GM20000 (cell line): ENCODE measurements around the gene SHC2.

Experiments
- DNase-seq: peaks from one replicate; pipeline ENCODE4 v3.0.0; 2012; ENCODE audit warnings: low spot score
- TF ChIP-seq, protein P1 (sequence below): IDR thresholded peaks from 2 replicates; pipeline ENCODE4 v1.5.1; 2012; ENCODE audit warnings: mild to moderate bottlenecking, control low read depth; ENCODE audit errors: extremely low read depth, missing control alignments

The SHC2 gene

DNA sequence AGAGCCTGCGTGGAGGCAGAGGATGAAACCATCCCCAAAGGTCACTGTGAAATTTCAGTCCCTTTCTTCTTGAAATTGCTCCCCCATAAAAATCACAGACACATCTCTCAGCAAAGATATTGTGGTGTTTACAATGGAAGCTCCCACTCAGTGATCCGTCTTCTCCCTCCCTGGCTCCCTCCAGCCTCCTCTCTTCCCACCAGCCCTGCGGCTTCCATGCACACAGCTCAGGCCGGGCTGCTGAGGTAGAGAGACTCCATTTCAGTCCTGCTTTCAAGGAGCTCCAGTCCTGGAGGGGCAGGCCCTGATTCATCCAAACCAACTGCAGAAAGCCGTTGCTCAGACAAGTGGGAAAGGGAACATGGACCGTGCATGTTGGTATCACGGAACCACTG lies 92.2 kb downstream of the SHC2 start:
- TF ChIP-seq, protein P1, sequence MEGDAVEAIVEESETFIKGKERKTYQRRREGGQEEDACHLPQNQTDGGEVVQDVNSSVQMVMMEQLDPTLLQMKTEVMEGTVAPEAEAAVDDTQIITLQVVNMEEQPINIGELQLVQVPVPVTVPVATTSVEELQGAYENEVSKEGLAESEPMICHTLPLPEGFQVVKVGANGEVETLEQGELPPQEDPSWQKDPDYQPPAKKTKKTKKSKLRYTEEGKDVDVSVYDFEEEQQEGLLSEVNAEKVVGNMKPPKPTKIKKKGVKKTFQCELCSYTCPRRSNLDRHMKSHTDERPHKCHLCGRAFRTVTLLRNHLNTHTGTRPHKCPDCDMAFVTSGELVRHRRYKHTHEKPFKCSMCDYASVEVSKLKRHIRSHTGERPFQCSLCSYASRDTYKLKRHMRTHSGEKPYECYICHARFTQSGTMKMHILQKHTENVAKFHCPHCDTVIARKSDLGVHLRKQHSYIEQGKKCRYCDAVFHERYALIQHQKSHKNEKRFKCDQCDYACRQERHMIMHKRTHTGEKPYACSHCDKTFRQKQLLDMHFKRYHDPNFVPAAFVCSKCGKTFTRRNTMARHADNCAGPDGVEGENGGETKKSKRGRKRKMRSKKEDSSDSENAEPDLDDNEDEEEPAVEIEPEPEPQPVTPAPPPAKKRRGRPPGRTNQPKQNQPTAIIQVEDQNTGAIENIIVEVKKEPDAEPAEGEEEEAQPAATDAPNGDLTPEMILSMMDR, result no peak
- no peak for DNase-seq

DNA sequence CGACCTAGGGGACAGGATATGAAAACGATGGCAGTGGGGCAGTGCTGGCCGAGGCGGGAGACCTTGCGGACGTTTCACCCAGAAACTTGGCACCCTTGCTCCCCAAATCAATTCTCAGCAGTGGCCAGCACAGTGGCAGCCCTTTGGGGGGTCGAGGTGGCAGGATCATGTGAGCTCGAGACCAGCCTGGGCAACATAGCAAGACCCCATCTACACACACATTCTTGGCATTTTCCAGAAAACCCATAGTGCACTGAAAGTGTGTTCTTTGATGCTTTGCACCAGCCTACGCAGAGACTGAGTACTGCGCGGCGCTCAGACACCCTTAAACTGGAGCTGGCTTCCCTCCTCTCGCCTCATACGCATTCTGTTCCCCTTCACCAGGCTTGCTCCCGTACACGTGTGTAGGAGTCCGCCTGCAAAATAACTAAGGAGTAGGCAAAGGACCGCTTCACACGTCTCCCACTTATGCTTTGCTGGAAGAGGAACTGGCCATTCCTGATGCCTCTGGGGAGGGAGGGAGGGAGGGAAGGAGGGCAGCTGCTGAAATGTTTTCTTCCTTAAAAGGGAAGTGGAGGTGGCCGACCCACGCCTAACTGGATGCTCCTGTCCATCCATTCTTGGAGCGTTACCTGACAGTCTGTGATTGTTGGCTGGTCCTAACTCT lies 92.7 kb downstream of the SHC2 start:
- DNase-seq, result no peak
- TF ChIP-seq, protein P1, result no peak

DNA sequence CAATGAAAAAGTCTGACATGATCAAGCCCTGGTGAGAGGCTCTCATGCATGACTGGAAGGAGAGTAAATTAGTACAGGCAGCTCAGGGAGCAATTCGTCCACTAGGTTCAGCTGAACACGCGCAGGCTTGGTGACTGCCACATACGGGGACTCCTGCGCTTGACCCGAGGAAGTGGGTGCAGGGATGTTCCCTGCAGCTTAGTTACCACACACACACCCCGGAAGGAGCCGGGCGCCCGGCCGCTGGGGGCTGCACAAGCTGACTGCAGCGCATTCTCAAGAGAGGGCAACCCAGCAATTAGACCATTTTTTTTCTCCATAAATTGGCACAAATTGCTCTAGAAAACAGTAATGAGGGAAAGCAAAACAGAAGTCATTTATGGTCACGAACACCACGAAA lies 93.3 kb downstream of the SHC2 start:
- DNase-seq, result no peak
- TF ChIP-seq, protein P1, result no peak

DNA sequence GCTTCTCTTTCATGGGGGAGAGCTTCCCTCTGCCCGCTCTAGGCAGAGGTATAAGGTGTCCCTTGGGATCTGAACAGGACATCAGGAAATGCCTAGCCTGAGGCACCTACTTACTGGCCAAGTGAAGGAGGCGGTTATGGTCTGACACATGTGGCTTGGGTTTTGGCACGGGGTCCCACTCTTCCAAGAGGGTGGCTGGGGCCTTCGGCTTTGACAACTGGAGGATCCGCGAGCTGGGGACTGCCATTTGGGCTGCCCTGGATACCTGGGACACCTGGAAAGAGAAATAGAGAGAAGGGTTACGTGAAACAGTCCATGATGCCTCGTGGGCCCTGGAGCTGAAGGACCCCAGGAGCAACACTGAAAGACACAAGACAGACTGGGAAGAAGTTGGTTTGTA lies 93.9 kb downstream of the SHC2 start:
- TF ChIP-seq, protein P1, result no peak
- no peak for DNase-seq
